WTC11 (cell line): Measurements from ENCODE around the gene SRP14. TPM values are rescaled to one million over a fixed set of nuclear protein-coding genes. Genes with fewer than 3 reads are reported as not detected.
A peak's percentile ranks its signal among the peaks of the same experiment; 100 is the strongest.

Experiments used
- ATAC-seq: fragments of 200-7000 bp; cut with Tn5 transposase; 2 replicates; pipeline ENCODE4 v1.10.0; 2021; ENCODE audit warnings: mild to moderate bottlenecking, moderate library complexity
- CTCF ChIA-PET: fragments of 300-600 bp; sonication (Branson Sonifier 250); formaldehyde crosslinking; loops from one replicate; lab custom pipeline; 2021; ENCODE audit warnings: antibody characterized with exemption; lab: Charles Lee
- POLR2A ChIA-PET: fragments of 350-600 bp; sonication (Branson Sonifier 250); formaldehyde crosslinking; loops from one replicate; lab custom pipeline; 2021; ENCODE audit warnings: antibody characterized with exemption; lab: Charles Lee
- DNase-seq: peaks from one replicate; pipeline ENCODE4 v3.0.0; 2021; ENCODE audit warnings: low spot score
- H3K27ac Mint-ChIP-seq: 2 replicates; pipeline ENCODE4 v1.8.0; 2021; ENCODE audit warnings: mixed read lengths
- H3K27me3 Mint-ChIP-seq: 2 replicates; pipeline ENCODE4 v1.8.0; 2021; ENCODE audit warnings: low read depth, mild to moderate bottlenecking, moderate library complexity, mixed read lengths
- H3K36me3 Mint-ChIP-seq: 2 replicates; pipeline ENCODE4 v1.8.0; 2021; ENCODE audit warnings: mixed read lengths
- H3K4me1 Mint-ChIP-seq: 2 replicates; pipeline ENCODE4 v1.8.0; 2022; ENCODE audit warnings: mixed read lengths
- H3K4me3 Mint-ChIP-seq: 2 replicates; pipeline ENCODE4 v1.8.0; 2021; ENCODE audit warnings: mild to moderate bottlenecking, moderate library complexity, mixed read lengths
- H3K9me3 Mint-ChIP-seq: 2 replicates; pipeline ENCODE4 v1.8.0; 2021; ENCODE audit warnings: mixed read lengths
- ATF1 ChIP-seq: sonication (generic); formaldehyde crosslinking; IDR thresholded peaks from 2 replicates; pipeline ENCODE4 v1.8.1; 2023; ENCODE audit warnings: mild to moderate bottlenecking, moderate library complexity, missing genetic modification reagents
- ATF2 ChIP-seq: sonication (generic); formaldehyde crosslinking; IDR thresholded peaks from 2 replicates; pipeline ENCODE4 v1.8.1; 2022; ENCODE audit warnings: low read depth, missing genetic modification reagents, borderline replicate concordance
- FOXJ3 ChIP-seq: sonication (generic); formaldehyde crosslinking; IDR thresholded peaks from 2 replicates; pipeline ENCODE4 v1.9.0; 2021; ENCODE audit warnings: missing genetic modification reagents, mild to moderate bottlenecking, borderline replicate concordance
- FOXK1 ChIP-seq: sonication (generic); formaldehyde crosslinking; IDR thresholded peaks from 2 replicates; pipeline ENCODE4 v1.8.0; 2022; ENCODE audit warnings: mild to moderate bottlenecking, moderate library complexity, missing genetic modification reagents
- FOXP1 ChIP-seq: sonication (generic); formaldehyde crosslinking; IDR thresholded peaks from 2 replicates; pipeline ENCODE4 v1.8.0; 2022; ENCODE audit warnings: missing genetic modification reagents, mild to moderate bottlenecking, moderate library complexity, borderline replicate concordance
- IRF2 ChIP-seq: sonication (generic); formaldehyde crosslinking; IDR thresholded peaks from 2 replicates; pipeline ENCODE4 v1.8.0; 2022; ENCODE audit warnings: low read depth, missing genetic modification reagents, borderline replicate concordance
- JUN ChIP-seq: sonication (generic); formaldehyde crosslinking; IDR thresholded peaks from 2 replicates; pipeline ENCODE4 v1.8.0; 2023; ENCODE audit warnings: mild to moderate bottlenecking, missing genetic modification reagents
- NR3C1 ChIP-seq: sonication (generic); formaldehyde crosslinking; conservative IDR thresholded peaks from 2 replicates; pipeline ENCODE4 v1.8.1; 2023; ENCODE audit warnings: low read depth, mild to moderate bottlenecking, missing genetic modification reagents
- PRRX2 ChIP-seq: fragments of 250-450 bp; sonication (Bioruptor Pico); IDR thresholded peaks from 2 replicates; pipeline ENCODE4 v1.8.0; 2021; ENCODE audit warnings: mild to moderate bottlenecking
- RELA ChIP-seq: sonication (generic); formaldehyde crosslinking; IDR thresholded peaks from 2 replicates; pipeline ENCODE4 v1.8.1; 2022; ENCODE audit warnings: missing genetic modification reagents, mild to moderate bottlenecking, borderline replicate concordance
- TEAD4 ChIP-seq: sonication (generic); formaldehyde crosslinking; IDR thresholded peaks from 2 replicates; pipeline ENCODE4 v1.8.0; 2022; ENCODE audit warnings: mild to moderate bottlenecking, missing genetic modification reagents
- USF2 ChIP-seq: sonication (generic); formaldehyde crosslinking; IDR thresholded peaks from 2 replicates; pipeline ENCODE4 v1.8.1; 2023; ENCODE audit warnings: mild to moderate bottlenecking, missing genetic modification reagents, moderate library complexity
- ZNF121 ChIP-seq: sonication (generic); formaldehyde crosslinking; IDR thresholded peaks from 2 replicates; pipeline ENCODE4 v1.8.0; 2023; ENCODE audit warnings: missing genetic modification reagents
- ZNF138 ChIP-seq: sonication (generic); formaldehyde crosslinking; conservative IDR thresholded peaks from 2 replicates; pipeline ENCODE4 v1.8.1; 2022; ENCODE audit warnings: mild to moderate bottlenecking, moderate library complexity, missing genetic modification reagents
- ZNF232 ChIP-seq: sonication (generic); formaldehyde crosslinking; IDR thresholded peaks from 2 replicates; pipeline ENCODE4 v1.8.0; 2022; ENCODE audit warnings: mild to moderate bottlenecking, missing genetic modification reagents
- ZNF512 ChIP-seq: sonication (generic); formaldehyde crosslinking; IDR thresholded peaks from 2 replicates; pipeline ENCODE4 v1.8.1; 2022; ENCODE audit warnings: missing genetic modification reagents, borderline replicate concordance
- total RNA-seq: library from RNA; stranded (reverse); gene quantifications from 3 replicates; pipeline ENCODE4 v1.2.3, GENCODE V29; 2021
- TF ChIP-seq, protein P1 (sequence below): sonication (generic); formaldehyde crosslinking; IDR thresholded peaks from 2 replicates; pipeline ENCODE4 v1.8.1; 2023; ENCODE audit warnings: mild to moderate bottlenecking, missing genetic modification reagents, borderline replicate concordance
- TF ChIP-seq, protein P2 (sequence below): sonication (generic); formaldehyde crosslinking; conservative IDR thresholded peaks from 2 replicates; pipeline ENCODE4 v1.8.1; 2022; ENCODE audit warnings: mild to moderate bottlenecking, missing genetic modification reagents
- TF ChIP-seq, protein P3 (sequence below): sonication (generic); formaldehyde crosslinking; IDR thresholded peaks from 2 replicates; pipeline ENCODE4 v1.8.0; 2022; ENCODE audit warnings: mild to moderate bottlenecking, missing genetic modification reagents

Gene SRP14
- total RNA-seq, 1 experiment from 2014 or later = 190 TPM

DNA sequence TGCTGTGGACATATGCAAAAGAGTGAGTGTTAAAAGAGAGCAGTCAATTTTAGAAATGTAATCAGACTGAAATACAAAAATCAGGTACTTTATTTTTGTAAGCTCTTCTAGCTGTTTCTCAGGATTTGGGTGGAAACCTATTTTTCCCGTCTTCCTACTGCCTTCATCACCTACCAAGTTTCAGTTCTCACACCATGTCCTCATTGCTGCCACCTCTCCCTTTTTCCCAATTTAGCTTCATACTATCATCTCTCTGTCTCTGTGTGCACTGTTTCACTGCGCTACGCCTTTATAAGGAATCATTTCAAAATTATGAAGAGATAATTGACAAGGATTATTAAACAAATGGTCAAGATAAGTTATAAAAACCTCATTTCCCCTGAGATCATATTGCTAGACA, 7.7 kb downstream of the SRP14 start:
- H3K4me1 Mint-ChIP-seq = no peaks in the 10 kb centered on the region

More for the DNA sequence above, 7.7 kb downstream of the SRP14 start:
- ChIA-PET POLR2A (interaction anchor here (0.7 kb wide), 1 partner anchor 143 kb away, joined by 3 read pairs; no protein-coding TSS in a partner anchor), CTCF (interaction anchor here (1.3 to 1.6 kb wide), 2 partner anchors 15 to 73 kb away, joined by 5 to 11 read pairs; no protein-coding TSS in a partner anchor)
- no peak for DNase-seq
- Mint-ChIP-seq H3K4me3 (no peak overlapping the region), H3K27ac (peak overlapping the region; percentile 52), H3K9me3 (no peaks in the 10 kb centered on the region), H3K27me3 (no peaks in the 10 kb centered on the region), H3K36me3 (peaks cover 65% of the 10 kb centered on the region)
- no peak for TF ChIP-seq NR3C1 (CRISPR knock-in tag)
- TF ChIP-seq FOXP1 (CRISPR knock-in tag) = no peak
- no peak for TF ChIP-seq ZNF232 (CRISPR knock-in tag)
- TF ChIP-seq, protein P1, sequence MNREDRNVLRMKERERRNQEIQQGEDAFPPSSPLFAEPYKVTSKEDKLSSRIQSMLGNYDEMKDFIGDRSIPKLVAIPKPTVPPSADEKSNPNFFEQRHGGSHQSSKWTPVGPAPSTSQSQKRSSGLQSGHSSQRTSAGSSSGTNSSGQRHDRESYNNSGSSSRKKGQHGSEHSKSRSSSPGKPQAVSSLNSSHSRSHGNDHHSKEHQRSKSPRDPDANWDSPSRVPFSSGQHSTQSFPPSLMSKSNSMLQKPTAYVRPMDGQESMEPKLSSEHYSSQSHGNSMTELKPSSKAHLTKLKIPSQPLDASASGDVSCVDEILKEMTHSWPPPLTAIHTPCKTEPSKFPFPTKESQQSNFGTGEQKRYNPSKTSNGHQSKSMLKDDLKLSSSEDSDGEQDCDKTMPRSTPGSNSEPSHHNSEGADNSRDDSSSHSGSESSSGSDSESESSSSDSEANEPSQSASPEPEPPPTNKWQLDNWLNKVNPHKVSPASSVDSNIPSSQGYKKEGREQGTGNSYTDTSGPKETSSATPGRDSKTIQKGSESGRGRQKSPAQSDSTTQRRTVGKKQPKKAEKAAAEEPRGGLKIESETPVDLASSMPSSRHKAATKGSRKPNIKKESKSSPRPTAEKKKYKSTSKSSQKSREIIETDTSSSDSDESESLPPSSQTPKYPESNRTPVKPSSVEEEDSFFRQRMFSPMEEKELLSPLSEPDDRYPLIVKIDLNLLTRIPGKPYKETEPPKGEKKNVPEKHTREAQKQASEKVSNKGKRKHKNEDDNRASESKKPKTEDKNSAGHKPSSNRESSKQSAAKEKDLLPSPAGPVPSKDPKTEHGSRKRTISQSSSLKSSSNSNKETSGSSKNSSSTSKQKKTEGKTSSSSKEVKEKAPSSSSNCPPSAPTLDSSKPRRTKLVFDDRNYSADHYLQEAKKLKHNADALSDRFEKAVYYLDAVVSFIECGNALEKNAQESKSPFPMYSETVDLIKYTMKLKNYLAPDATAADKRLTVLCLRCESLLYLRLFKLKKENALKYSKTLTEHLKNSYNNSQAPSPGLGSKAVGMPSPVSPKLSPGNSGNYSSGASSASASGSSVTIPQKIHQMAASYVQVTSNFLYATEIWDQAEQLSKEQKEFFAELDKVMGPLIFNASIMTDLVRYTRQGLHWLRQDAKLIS = no peak
- TF ChIP-seq PRRX2 (CRISPR knock-in tag) = no peak
- TF ChIP-seq FOXJ3 (CRISPR knock-in tag) = no peak
- no peak for TF ChIP-seq JUN (CRISPR knock-in tag)
- no peak for TF ChIP-seq ZNF121 (CRISPR knock-in tag)
- TF ChIP-seq USF2 = no peak
- TF ChIP-seq FOXK1 = no peak
- no peak for TF ChIP-seq ZNF138
- TF ChIP-seq ATF2 (CRISPR knock-in tag) = no peak
- TF ChIP-seq ZNF512 (CRISPR knock-in tag) = no peak
- no peak for TF ChIP-seq RELA
- TF ChIP-seq, protein P2, sequence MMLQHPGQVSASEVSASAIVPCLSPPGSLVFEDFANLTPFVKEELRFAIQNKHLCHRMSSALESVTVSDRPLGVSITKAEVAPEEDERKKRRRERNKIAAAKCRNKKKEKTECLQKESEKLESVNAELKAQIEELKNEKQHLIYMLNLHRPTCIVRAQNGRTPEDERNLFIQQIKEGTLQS (CRISPR knock-in tag) = no peak
- TF ChIP-seq, protein P3, sequence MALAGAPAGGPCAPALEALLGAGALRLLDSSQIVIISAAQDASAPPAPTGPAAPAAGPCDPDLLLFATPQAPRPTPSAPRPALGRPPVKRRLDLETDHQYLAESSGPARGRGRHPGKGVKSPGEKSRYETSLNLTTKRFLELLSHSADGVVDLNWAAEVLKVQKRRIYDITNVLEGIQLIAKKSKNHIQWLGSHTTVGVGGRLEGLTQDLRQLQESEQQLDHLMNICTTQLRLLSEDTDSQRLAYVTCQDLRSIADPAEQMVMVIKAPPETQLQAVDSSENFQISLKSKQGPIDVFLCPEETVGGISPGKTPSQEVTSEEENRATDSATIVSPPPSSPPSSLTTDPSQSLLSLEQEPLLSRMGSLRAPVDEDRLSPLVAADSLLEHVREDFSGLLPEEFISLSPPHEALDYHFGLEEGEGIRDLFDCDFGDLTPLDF (CRISPR knock-in tag) = no peak
- TF ChIP-seq TEAD4 = no peak
- TF ChIP-seq ATF1 (CRISPR knock-in tag) = no peak
- no peak for TF ChIP-seq IRF2 (CRISPR knock-in tag)
- ATAC-seq = no peak
